ENCODE measurements around the gene STIP1. TPM values are rescaled to one million over a fixed set of nuclear protein-coding genes. Genes with fewer than 3 reads are reported as not detected.

The STIP1 gene
- polyA plus RNA-seq, 12 donors, result 119 to 165 (median 139) TPM; not detected in 1

DNA sequence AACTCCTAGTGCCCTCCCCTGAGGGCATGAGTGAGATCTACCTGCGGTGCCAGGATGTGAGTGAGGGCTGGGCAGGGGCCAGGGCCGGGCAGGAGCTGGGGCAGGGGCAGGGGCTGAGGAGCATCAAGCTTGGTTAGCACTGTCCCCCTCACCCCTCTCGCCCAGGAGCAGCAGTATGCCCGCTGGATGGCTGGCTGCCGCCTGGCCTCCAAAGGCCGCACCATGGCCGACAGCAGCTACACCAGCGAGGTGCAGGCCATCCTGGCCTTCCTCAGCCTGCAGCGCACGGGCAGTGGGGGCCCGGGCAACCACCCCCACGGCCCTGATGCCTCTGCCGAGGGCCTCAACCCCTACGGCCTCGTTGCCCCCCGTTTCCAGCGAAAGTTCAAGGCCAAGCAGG is 34.3 kb downstream of the STIP1 start:
- no peak for DNase-seq

GRCh38 chr11:64220798-64221197 is 34.8 kb downstream of the STIP1 start:
- no peak for DNase-seq

DNA sequence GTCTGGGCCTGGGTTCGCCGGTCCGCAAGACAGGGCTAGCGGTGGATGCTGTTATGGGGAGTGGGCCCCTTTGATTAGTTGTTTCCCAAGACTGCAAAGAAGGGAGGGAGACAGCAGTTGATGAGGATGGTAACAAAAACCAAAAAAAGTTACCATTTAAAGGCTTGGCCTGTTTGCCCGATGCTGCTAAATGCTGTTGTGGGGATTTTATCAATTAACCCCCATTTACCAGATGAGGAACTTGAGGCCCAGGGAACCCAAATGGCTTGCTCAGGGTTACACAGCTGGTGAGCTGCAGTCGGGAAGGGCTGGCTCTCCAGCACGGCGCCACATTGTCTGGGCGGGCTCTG is 36.7 kb downstream of the STIP1 start:
- no peak for DNase-seq

DNA sequence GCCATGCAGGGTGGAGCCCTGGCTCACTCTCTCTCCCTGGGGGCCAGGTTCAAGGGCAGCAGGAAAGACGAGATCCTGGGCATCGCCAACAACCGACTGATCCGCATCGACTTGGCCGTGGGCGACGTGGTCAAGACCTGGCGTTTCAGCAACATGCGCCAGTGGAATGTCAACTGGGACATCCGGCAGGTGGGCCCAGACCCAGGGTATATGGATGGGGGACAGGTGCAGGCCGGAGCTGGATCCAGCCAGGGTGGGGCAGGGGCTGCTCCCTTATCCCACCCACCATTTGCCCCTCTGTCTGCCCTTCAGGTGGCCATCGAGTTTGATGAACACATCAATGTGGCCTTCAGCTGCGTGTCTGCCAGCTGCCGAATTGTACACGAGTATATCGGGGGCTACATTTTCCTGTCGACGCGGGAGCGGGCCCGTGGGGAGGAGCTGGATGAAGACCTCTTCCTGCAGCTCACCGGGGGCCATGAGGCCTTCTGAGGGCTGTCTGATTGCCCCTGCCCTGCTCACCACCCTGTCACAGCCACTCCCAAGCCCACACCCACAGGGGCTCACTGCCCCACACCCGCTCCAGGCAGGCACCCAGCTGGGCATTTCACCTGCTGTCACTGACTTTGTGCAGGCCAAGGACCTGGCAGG is 37.2 kb downstream of the STIP1 start:
- no peak for DNase-seq

- DNase-seq, result no peak
Measured at GRCh38 chr11:64224151-64224890, 38.4 kb downstream of the STIP1 start.

DNA sequence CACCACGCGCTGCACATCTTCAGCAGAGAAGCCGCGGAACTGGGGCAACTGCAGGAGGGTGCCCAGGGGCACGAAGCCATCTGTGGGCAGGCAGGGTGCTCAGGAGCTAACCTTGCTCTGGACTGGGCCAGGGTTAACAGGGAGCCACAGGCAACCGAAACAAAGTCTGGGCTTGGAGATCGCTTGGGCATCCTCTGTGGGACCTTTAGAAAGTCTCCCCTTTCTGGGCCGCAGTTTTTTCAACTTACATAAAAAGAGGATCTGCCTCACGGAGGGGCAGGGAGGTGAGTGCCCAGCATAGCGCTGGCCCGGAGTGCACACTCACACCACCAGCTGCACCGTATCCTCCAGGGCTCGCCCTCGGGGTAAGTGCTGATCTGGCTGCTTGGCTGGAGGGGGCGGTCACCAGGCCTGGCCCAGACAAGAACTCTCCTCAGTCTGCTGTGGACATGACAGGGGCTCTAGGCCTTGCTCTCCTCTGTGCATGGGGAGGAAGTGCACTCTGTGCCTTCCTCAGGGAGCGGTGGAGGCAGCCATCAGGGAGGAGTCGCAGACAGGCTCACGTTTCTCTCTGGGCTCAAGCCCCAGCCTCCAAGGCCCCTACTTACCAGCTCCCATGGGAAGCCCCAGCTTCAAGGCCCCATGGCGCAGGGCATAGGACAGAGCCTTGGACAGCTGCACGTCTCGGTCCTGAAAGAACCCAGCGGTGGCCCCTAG is 39.1 kb downstream of the STIP1 start:
- DNase-seq, result no peak

- peak; percentile 90 for DNase-seq
Measured at GRCh38 chr11:64225608-64226506, 39.9 kb downstream of the STIP1 start, which contains the start of the genes NUDT22 and TRPT1. Gene NUDT22, plus strand, starts transcription at chr11:64226274. Its CDS starts 379 bp downstream, at chr11:64226653. Gene TRPT1, minus strand, starts transcription at chr11:64226186. Its CDS starts 326 bp downstream, at chr11:64225860.

DNA sequence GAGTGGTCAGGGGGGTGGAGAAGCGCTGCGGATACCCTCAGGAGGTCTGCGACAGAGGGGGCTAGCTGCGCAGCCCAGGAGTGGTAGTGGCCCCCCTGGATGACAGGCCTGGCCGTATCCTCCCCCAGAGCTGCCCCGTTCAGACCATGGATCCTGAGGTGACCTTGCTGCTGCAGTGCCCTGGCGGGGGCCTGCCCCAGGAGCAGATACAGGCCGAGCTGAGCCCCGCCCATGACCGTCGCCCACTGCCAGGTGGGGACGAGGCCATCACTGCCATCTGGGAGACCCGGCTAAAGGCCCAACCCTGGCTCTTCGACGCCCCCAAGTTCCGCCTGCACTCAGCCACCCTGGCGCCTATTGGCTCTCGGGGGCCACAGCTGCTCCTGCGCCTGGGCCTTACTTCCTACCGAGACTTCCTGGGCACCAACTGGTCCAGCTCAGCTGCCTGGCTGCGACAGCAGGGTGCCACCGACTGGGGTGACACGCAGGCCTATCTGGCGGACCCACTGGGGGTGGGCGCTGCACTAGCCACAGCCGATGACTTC is 40.6 kb downstream of the STIP1 start:
- DNase-seq, result no peak

DNA sequence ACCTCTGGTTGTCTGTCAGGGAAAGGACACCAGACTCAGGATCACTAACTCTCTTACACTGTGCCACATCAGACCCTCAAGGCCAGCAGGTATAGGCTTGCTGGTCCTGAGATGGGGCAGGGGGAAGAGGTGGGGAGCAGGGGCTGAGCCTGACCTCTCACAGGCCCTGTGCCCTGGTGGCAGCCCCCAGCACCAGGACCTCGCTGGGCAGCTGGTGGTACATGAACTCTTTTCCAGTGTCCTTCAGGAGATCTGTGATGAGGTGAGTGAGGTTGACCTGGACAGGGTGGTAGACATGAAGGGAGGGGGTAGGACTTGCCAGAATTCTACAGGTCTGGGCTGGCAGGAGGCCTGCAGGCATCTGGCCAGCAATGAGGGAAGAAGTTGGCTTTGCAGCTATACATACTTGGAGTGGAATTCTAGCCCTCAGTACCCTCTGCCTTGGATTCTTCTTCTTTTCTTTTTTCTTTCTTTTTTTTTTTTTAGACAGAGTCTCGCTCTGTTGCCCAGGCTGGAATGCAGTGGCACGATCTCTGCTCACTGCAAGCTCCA is 41.5 kb downstream of the STIP1 start:
- DNase-seq, result no peak

DNA sequence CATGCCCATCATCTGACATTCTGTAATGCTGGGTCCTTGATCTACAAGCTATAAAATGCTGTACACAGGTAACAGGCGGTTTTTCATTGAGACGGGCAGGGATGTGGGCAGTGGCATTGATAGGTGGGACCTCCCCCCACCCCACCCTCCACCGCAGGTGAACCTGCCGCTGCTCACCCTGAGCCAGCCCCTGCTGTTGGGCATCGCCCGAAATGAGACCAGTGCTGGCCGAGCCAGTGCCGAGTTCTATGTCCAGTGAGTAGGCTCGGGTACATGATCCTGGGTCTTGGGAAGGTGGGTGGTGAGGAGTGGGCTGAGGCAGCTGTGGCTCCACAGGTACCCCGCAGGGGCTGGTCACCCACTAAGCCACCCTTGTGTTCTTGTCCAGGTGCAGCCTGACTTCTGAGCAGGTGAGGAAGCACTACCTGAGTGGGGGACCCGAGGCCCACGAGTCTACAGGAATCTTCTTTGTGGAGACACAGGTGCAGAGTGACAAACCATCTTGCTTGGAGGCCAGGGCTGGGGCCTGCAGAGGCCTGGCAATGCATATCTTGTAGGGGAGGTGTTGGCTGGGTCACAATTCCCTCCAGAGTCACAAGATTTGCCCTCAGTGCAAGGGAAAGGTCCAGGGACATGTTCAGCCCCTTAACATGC is 43.2 kb downstream of the STIP1 start:
- DNase-seq, result no peak

DNA sequence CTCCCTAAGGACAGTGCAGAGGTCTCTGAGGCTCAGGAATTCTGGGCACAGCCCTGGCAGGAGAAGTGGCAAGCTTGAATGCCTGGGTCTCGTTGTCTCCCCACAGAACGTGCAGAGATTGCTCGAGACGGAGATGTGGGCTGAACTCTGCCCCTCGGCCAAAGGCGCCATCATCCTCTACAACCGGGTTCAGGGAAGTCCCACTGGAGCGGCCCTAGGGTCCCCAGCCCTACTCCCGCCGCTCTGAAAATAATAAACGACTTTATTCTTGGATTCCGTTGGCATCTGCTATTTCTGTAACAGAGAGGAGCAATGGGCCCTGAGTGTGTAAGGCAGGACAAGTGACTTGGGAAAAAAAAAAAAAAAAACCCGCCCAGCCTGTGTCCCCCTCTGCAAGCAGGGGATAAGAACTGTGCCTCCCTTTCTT is 43.8 kb downstream of the STIP1 start:
- no peak for DNase-seq

DNA sequence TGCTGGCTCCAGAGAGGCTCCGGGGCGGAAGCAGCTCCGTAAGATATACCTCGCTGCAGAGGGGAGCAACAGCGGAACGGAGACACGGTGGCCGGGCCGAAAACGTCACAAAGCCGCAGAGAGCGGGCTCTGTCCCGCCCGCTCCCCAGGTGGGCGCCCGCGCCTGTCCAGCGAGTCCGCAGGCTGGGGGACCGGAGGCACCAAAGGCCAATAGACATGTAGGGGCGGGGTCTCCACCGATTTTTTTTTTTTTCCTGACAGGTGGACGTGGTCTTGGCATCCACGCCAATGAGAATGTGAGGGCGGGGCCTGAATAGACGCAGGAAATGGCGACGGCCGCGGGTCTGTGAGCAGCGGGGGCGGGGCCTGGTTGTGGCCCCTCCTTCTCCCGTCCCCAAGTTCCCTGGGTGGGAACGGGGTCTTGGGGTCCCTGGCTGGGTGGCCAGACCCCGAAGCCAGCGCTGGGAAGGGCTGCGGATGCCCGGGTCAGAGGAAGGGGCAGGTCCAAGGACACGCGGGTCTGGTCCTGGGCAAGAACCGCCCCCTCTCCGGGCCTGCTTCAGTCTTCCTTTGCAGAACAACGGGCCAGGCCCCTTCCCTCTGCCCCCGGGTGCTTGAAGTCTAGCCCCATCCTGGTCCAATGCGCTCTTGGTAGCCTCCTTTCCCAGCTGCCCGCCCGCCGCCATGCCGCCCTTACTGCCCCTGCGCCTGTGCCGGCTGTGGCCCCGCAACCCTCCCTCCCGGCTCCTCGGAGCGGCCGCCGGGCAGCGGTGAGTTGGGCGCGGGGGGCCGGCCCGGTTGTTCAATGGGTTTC is 44.4 kb downstream of the STIP1 start, which contains the start of gene DNAJC4:
Gene DNAJC4, plus strand, starts transcription at position 378 of the 814 bp plus-strand sequence. Its CDS starts 307 bp downstream, at position 685.
- DNase-seq, result peak; percentile 92

GRCh38 chr11:64230985-64231365 is 45.0 kb downstream of the STIP1 start:
- no peak for DNase-seq

- DNase-seq, result no peak
Measured at GRCh38 chr11:64231546-64231945, 45.6 kb downstream of the STIP1 start.

- no peak for DNase-seq
Measured at GRCh38 chr11:64232182-64232966, 46.4 kb downstream of the STIP1 start.

GRCh38 chr11:64232967-64233315 is 47.0 kb downstream of the STIP1 start:
- no peak for DNase-seq

- DNase-seq, result no peak
Measured at GRCh38 chr11:64233913-64234586, 48.1 kb downstream of the STIP1 start, which contains the start of gene VEGFB. Gene VEGFB, plus strand, starts transcription at chr11:64234584. Its CDS starts 250 bp downstream, at chr11:64234834.
